Ammon's horn (tissue), 1 donor: ENCODE data around the gene OLFML2A.

Source experiments
- DNase-seq: peaks from one replicate; pipeline ENCODE4 v3.0.0-alpha.2; 2016; ENCODE audit warnings: low spot score

OLFML2A gene

GRCh38 chr9:124778575-124779367 lies 1.8 kb downstream of the OLFML2A start:
- no peak for DNase-seq

GRCh38 chr9:124779368-124780059 lies 2.6 kb downstream of the OLFML2A start:
- DNase-seq: no peak

GRCh38 chr9:124780060-124780756 lies 3.3 kb downstream of the OLFML2A start:
- no peak for DNase-seq

GRCh38 chr9:124780757-124781151 lies 3.8 kb downstream of the OLFML2A start:
- DNase-seq: no peak

- DNase-seq: no peak
These were observed 5.2 kb downstream of the OLFML2A start for GRCh38 chr9:124781967-124782660.

GRCh38 chr9:124782661-124783574 lies 6.0 kb downstream of the OLFML2A start:
- DNase-seq: no peak

- DNase-seq: no peak
These were observed 6.9 kb downstream of the OLFML2A start for GRCh38 chr9:124783830-124784229.

- DNase-seq: no peak
These were observed 7.6 kb downstream of the OLFML2A start for GRCh38 chr9:124784509-124784908.

- no peak for DNase-seq
These were observed 10.1 kb downstream of the OLFML2A start for GRCh38 chr9:124786881-124787573.

- no peak for DNase-seq
These were observed 11.7 kb downstream of the OLFML2A start for GRCh38 chr9:124788542-124789217.

- DNase-seq: no peak
These were observed 12.6 kb downstream of the OLFML2A start for GRCh38 chr9:124789531-124789930.

- DNase-seq: no peak
These were observed 13.4 kb downstream of the OLFML2A start for GRCh38 chr9:124790301-124790700.

GRCh38 chr9:124790801-124791505 lies 14.0 kb downstream of the OLFML2A start:
- DNase-seq: no peak

GRCh38 chr9:124792257-124793014 lies 15.5 kb downstream of the OLFML2A start:
- DNase-seq: no peak

- no peak for DNase-seq
These were observed 16.1 kb downstream of the OLFML2A start for GRCh38 chr9:124793015-124793541.

- DNase-seq: no peak
These were observed 18.1 kb downstream of the OLFML2A start for GRCh38 chr9:124794902-124795491.

GRCh38 chr9:124795881-124796431 lies 19.0 kb downstream of the OLFML2A start:
- no peak for DNase-seq
